HG02571 (cell line): ENCODE measurements around the gene MRI1.
"Not testable (repeated sequence)": the region's sequence is repeated elsewhere in the genome, so short reads cannot be mapped to it uniquely, and the experiment has no call there.

Experiments
- ATAC-seq: cut with Tn5 transposase; IDR thresholded peaks from one replicate; pipeline ENCODE4 v1.9.1; 2021; ENCODE audit warnings: mild to moderate bottlenecking, moderate library complexity; ENCODE audit not compliant: unreplicated experiment

The MRI1 gene

GRCh38 chr19:13758795-13759194 lies 5.5 kb upstream of the MRI1 start:
- no peak for ATAC-seq

DNA sequence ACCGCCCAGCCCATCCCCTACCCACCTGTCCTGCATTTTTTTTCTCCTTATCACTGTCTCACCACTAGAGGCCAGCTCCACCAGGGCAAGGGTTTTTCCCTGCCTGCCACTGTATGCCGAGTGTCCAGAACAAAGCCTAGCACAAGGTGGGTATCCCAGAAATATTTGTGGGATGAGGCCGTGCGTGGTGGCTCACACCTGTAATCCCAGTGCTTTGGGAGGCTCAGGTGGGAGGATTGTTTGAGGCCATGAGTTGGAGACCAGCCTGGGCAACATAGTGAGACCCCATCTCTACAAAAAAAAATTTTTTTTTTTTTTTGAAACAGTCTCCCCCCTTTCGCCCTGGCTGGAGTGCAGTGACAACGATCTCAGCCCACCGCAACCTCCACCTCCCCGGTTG lies 2.9 kb upstream of the MRI1 start:
- no peak for ATAC-seq

DNA sequence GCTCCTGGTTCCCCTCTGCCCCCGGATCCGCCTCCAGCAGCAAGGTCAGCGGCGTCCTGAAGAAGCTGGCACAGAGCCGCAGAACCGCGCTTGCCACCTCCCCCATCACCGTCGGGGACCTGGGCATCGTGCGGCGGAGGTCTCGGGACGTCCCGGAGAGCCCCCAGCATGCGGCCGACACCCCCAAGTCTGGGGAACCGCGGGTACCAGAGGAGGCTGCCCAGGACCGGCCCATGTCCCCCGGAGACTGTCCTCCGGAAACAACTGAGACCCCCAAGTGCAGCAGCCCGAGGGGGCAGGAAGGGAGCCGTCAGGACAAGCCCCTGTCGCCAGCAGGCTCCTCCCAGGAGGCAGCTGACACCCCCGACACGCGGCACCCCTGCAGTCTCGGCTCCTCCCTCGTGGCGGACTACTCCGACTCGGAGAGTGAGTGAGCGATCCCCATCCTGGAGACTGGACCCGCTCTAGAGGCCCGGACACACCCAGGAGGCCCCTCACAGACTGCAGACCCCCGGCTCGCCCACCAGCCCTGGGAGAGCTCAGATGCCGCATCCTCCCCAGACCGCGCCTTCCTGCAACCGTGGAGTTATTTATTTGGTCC lies 1.6 kb upstream of the MRI1 start:
- no peak for ATAC-seq

DNA sequence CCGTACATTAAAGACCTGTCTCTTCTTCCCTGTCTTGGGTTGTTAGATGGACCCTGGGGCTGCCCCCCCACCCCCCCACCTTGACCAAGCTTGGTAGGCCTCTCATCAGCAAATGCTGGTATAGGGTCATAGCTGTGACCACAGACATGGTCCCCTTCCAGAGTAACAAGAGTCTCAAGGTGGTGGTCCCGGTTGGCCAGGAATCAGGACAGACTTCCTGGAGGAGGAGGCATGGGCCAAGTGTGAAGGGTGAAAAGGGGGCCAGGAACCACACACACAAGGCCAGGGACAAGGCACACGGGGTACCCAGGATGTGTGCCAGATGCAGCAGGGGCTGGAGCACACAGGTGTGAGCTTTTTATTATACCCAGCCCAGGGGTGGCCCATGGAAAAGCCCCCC lies 1.1 kb upstream of the MRI1 start:
- no peak for ATAC-seq

- no peak for ATAC-seq
Measured at GRCh38 chr19:13764821-13765394, 586 bp downstream of the MRI1 start.

GRCh38 chr19:13765395-13766094 lies 1.2 kb downstream of the MRI1 start:
- ATAC-seq: no peak

GRCh38 chr19:13766095-13766481 lies 1.8 kb downstream of the MRI1 start:
- ATAC-seq: no peak

DNA sequence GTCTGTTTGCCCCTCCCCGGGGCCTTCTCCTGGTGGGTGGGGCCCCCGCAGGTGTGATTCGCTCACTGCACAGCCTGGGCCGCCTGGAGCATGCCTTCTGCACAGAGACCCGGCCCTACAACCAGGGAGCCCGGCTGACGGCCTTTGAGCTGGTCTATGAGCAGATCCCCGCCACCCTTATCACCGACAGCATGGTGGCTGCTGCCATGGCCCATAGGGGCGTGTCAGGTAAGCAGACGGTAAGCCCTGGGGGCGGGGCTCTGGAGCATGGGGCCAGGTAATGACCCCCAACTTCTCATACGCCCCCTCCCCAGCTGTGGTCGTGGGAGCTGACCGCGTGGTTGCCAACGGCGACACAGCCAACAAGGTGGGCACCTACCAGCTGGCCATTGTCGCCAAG lies 4.2 kb downstream of the MRI1 start:
- no peak for ATAC-seq

GRCh38 chr19:13770013-13770635 lies 5.8 kb downstream of the MRI1 start:
- ATAC-seq: no peak

DNA sequence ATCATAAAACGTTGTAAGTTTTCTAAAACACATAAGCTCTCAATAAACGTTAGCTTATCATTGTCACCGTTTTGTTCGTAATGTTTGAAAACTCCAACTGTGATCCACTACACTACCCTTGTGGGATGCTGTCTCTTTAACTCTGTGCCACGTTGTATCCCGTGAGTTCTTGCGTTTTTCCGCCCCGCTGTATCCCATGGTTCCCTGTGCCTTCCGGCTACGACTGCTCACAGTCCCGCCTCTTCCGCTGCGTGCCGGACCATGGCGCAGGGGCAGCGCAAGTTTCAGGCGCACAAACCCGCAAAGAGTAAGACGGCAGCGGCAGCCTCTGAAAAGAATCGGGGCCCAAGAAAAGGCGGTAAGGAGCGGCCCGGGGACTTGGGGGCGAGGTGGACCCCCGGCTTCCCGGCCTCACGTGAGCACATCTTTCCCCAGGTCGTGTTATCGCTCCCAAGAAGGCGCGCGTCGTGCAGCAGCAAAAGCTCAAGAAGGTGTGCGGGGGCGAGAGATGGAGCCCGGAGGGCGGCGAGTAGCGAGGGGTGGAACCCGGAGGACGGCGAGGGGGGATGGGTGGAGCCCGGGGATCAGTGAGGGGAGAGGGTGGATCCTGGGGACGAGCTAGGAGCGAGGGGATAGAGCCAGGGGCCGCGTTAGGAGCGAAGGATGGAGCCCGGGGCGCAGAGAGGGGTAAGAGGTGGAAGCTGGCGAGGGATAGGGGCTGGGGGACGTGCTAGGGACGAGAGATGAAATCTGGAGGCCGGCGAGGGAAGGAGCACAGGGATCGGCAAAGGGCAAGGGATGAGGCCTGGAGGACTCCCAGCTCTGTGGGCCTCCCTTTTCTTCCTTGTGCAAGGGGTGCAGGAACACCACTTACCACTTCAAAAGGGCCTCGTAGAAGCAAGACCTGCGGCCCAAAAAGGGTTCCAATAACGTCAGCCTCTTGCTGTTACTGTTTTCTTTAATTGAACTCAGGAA lies 10.2 kb downstream of the MRI1 start, which contains the start of gene C19orf53:
Gene C19orf53 (plus strand): TSS at position 240 of the 975 bp plus-strand sequence. CDS start 22 bp downstream, at position 262.
- ATAC-seq: peak; percentile 93

DNA sequence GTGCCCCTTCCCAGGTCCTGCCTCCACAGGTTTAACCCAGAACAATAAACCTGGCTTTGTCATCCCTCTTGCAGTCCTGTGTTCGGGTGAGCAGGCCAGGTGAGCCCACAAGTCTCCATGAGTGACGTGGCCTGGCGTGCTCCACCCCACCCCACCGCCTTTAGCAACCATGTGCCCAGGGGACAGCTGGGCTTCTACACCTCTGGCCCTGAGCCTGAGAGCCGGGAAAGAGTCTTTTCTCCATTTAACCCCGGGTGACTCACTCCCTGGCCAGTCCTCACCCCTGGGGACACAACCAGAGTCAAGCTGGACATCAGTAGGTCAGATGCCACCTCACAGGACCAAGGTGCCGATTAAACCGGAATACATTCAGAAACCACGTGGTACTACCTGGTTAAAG lies 14.1 kb downstream of the MRI1 start:
- no peak for ATAC-seq

DNA sequence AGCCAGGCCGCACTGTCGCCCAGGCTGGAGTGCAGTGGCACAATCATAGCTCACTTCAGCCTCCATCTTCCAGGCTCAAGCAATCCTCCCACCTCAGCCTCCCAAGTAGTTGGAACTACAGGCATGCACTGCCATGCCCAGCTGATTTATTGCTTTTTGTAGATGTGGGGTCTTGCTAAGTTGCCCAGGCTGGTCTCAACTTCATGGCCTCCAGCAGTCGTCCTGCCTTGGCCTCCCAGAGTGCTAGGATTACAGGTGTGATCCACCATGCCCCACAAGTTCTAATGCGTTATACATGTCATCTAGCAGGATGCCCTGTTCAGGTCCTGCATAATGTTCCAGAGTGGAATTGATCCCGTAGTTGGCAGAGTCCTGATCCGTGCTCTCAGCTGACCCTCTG lies 14.5 kb downstream of the MRI1 start:
- ATAC-seq: no peak

DNA sequence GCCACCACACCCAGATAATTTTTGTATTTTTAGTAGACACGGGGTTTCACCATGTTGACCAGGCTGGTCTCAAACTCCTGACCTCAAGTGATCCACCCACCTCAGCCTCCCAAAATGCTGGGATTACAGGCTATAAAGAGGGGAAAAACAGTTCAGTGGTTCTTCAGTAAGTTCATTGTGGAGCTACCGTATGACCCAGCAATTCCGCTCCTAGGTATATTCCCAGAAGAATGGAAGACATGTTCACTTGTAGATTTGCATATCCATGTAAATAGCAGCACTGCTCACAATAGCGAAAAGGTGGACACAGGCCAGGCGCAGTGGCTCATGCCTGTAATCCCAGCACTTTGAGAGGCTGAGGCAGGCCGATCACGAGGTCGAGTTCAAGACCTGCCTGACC lies 15.5 kb downstream of the MRI1 start:
- ATAC-seq: not testable (repeated sequence)

DNA sequence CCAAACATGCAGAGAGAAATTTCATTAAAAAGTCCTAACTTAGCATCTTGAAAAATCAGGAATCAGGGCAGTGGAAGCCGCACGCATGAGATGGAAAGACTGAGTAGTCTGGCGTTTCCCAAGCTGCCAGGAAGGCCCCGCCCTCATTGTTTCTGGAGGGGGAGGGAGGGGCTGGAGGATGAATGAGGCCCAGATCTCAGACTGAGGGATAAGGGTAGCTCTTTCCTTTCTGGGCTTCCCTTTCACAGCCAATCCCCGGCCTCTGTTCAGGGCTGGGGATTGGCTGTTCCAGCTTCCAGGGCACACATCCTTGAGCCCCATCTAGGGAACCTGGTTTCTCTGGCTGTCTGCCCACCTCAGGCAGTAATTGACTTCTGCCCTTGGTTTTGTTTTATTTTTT lies 17.2 kb downstream of the MRI1 start:
- ATAC-seq: no peak

DNA sequence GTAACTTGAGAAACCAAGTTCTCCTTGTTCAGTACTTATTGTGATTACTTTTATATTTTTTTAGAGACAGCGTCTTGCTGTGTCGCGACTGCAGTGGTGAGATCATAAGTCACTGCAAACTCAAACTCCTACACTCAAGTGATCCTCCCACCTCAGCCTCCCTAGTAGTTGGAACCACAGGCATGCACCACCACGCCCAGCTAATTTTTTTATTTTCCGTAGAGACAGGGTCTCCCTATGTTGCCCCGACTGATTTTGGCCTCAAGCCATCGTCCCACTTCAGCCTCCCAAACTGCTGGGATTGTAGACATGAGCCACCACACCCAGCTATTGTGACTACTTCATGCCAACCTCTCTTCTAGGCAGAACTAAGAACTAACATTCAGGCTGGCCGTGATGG lies 18.2 kb downstream of the MRI1 start:
- ATAC-seq: no peak

DNA sequence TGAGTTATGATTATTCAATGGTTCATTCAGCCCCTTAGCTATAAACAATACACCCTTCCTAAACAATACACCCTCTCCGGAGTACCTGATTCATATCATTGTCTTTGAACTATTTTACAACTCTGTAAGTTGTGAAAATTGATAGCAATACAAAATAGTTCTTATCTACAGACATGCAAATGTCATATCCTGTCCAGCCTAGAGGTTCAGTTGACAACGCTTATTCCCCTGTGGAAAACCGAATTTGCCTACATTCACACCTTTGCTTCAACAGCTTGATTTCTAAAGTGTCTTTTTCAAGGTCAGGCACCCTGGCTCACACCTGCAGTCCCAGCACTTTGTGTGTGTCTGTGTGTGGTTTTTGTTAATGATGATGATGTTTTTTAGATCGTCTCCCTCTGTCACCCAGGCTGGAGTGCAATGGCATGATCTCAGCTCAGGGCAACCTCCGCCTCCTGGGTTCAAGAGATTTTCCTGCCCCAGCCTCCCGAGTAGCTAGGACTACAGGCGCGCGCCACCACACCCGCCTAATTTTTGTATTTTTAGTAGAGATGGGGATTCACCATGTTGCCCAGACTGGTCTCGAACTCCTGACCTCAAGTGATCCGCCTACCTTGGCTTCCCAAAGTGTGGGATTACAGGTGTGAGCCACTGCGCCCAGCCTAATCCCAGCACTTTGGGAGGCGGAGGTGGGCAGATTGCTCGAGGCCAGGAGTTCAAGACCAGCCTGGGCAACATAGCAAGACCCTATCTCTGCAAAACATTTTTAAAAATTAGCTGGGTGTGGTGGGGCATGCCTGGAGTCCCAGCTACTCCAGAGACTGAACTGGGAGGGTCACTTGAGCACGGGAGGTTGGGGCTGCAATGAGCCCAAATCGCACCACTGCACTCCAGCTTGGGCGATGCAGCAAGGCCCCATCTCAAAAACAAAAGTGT lies 19.5 kb downstream of the MRI1 start:
- ATAC-seq: no peak

DNA sequence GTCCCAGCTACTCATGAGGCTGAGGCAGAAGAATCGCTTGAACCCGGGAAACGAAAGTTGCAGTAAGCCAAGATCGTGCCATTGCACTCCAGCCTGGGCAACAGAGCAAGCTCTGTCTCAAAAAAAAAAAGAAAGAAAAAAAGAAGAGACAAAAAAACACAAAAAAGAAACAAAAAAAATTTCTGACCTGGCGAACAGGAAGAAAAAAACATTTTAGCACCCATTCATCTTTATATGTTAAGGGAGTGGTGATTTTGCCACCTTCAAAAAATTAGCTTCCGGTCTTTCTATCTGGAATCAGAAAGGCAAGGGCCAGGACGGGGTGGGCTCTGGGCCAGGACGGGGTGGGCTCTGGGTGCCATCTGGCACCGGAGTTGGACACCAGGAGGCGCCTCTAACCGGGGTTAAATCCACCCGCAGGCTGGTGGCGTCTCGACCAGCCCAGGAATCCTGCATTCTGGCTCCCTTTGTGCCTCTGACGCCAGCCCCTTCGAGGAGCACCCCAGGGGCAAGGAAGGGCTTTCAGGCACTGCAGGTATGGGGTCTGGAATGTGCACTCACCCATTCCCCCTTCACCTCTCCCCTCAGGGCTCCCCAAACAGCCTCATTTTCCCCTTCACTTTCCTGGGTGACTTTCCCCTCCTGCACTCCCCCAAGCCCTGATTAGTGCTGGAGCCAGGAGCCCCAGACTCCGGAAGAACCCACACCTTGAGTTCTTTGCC lies 20.6 kb downstream of the MRI1 start:
- no peak for ATAC-seq

- ATAC-seq: no peak
Measured at GRCh38 chr19:13788991-13789390, 24.7 kb downstream of the MRI1 start.

DNA sequence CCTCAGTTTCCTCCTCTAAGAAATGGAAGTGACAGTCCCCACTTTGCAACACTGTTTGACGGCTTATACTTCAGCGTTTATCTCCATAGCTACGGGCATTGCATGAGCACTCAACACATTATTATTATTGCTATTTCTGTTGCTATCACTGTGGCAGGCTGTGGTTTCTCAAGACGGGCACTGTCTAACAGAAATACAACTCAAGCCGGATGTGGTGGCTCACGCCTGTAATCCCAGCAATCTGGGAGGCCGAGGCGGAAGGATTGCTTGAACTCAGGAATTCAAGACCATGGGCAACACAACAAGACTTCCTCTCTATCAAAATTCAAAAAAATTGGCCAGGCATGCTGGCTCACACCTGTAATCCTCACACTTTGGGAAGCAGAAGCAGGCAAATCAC lies 26.0 kb downstream of the MRI1 start:
- no peak for ATAC-seq
